K562 (cell line): ENCODE measurements around the gene VIM. TPM values are rescaled to one million over a fixed set of nuclear protein-coding genes. Genes with fewer than 3 reads are reported as not detected.

Experiments
- ASH1L ChIP-seq: fragments of 450-650 bp; IDR thresholded peaks from 2 replicates; pipeline ENCODE4 v1.6.1; 2018; ENCODE audit warnings: borderline replicate concordance, mild to moderate bottlenecking, low read depth; ENCODE audit not compliant: partially characterized antibody
- CAMTA2 ChIP-seq: fragments of 250-450 bp; sonication (Bioruptor Pico); conservative IDR thresholded peaks from 2 replicates; pipeline ENCODE4 v1.5.1; 2022
- FOXJ3 ChIP-seq: sonication (generic); formaldehyde crosslinking; IDR thresholded peaks from 2 replicates; pipeline ENCODE4 v1.4.0; 2020; ENCODE audit warnings: mild to moderate bottlenecking, missing genetic modification reagents
- GABPB2 ChIP-seq: fragments of 250-450 bp; sonication (Bioruptor Pico); conservative IDR thresholded peaks from 2 replicates; pipeline ENCODE4 v1.5.1; 2021; ENCODE audit warnings: mild to moderate bottlenecking
- GTF2A2 ChIP-seq: IDR thresholded peaks from 2 replicates; pipeline ENCODE4 v1.6.1; 2016; ENCODE audit warnings: mild to moderate bottlenecking, missing genetic modification characterization, missing compliant biosample characterization
- KAT8 ChIP-seq: fragments of 450-650 bp; IDR thresholded peaks from 2 replicates; pipeline ENCODE4 v1.6.1; 2016; ENCODE audit warnings: low read depth, mild to moderate bottlenecking
- MCM5 ChIP-seq: fragments of 450-650 bp; IDR thresholded peaks from 2 replicates; pipeline ENCODE4 v1.6.1; 2016; ENCODE audit warnings: low read depth
- MLLT1 ChIP-seq, 2 experiments: fragments of 450-650 bp; IDR thresholded peaks; 2 replicates each; pipeline ENCODE4 v1.6.1; 2016
- MTA3 ChIP-seq: fragments of 450-650 bp; formaldehyde crosslinking; IDR thresholded peaks from 2 replicates; pipeline ENCODE4 v1.6.1; 2017; ENCODE audit warnings: mild to moderate bottlenecking, borderline replicate concordance
- REST ChIP-seq, 2 experiments: fragments of 450-650 bp; formaldehyde crosslinking in 1 of 2; IDR thresholded peaks; 2 replicates each; pipeline versions ENCODE4 v1.4.0 to v1.6.1; 2014 to 2020; ENCODE audit warnings: mild to moderate bottlenecking in 2 of 2, borderline replicate concordance in 1 of 2, low read depth in 1 of 2
- SMARCA4 ChIP-seq: fragments of 450-650 bp; IDR thresholded peaks from 2 replicates; pipeline ENCODE4 v1.6.1; 2016
- TAF7 ChIP-seq: fragments of 450-650 bp; IDR thresholded peaks from 2 replicates; pipeline ENCODE4 v1.6.1; 2016; ENCODE audit warnings: missing genetic modification characterization, missing compliant biosample characterization
- TCFL5 ChIP-seq: fragments of 250-450 bp; sonication (Bioruptor Pico); conservative IDR thresholded peaks from 2 replicates; pipeline ENCODE4 v1.6.1; 2021; ENCODE audit warnings: mild to moderate bottlenecking, moderate library complexity, matching md5 sums
- USF1 ChIP-seq: sonication (generic); formaldehyde crosslinking; IDR thresholded peaks from 2 replicates; pipeline ENCODE4 v1.9.0; 2022; ENCODE audit warnings: mild to moderate bottlenecking, missing genetic modification reagents
- XRCC5 ChIP-seq: fragments of 200-400 bp; formaldehyde crosslinking; IDR thresholded peaks from 2 replicates; pipeline ENCODE4 v1.6.1; 2017; ENCODE audit warnings: low read depth, mild to moderate bottlenecking, low read length
- ZFP30 ChIP-seq: fragments of 250-450 bp; sonication (Bioruptor Pico); IDR thresholded peaks from 2 replicates; pipeline ENCODE4 v1.8.0; 2022; ENCODE audit warnings: moderate library complexity, mild to moderate bottlenecking, inconsistent platforms, borderline replicate concordance
- ZNF347 ChIP-seq: fragments of 450-650 bp; formaldehyde crosslinking; IDR thresholded peaks from 2 replicates; pipeline ENCODE4 v1.4.0; 2020; ENCODE audit warnings: low read depth, mild to moderate bottlenecking, moderate library complexity
- ZNF384 ChIP-seq: IDR thresholded peaks from 2 replicates; pipeline ENCODE4 v1.6.1; 2012; ENCODE audit warnings: low read depth, low read length, improper control_type of control experiment
- ZNF507 ChIP-seq: conservative IDR thresholded peaks from 2 replicates; pipeline ENCODE4 v1.6.1; 2017; ENCODE audit warnings: missing genetic modification characterization, missing compliant biosample characterization
- polyA plus RNA-seq, 8 experiments: library from polyadenylated mRNA; depleted of rRNA in 4 of 8; stranded (reverse) in 5 of 8; unstranded in 3 of 8; fragments of >200 nt; fragmentation: Nextera tagmentation in 2 of 8; fragmentation: Illumina TruSeq in 1 of 8; extraction: Ambion mirVana in 2 of 8; extraction: Trizol in 1 of 8; gene quantifications; 2 replicates each; pipeline versions ENCODE4 v1.2.1 to v1.2.3, GENCODE V29; 2011 to 2014; ENCODE audit warnings: inconsistent platforms in 1 of 8, missing spikeins in 1 of 8
- total RNA-seq, 7 experiments: library from RNA; depleted of rRNA in 6 of 7; stranded (reverse); fragments of >200 nt in 6 of 7; fragmentation: Illumina TruSeq in 2 of 7; extraction: Trizol in 2 of 7; gene quantifications; 2 replicates each; pipeline versions ENCODE4 v1.2.1 to v1.2.3, GENCODE V29; 2011 to 2021; ENCODE audit warnings: low replicate concordance in 1 of 7

VIM gene
- total and polyA plus RNA-seq, 9 of the 15 experiments (the other 6 are each of a cell fraction or from before 2014, with no cell fraction given) = 86.0 to 621 (median 383) TPM

- TF ChIP-seq MTA3 (peak; percentile 19), USF1 (peak; percentile 6; the same call in 1 of the 2 replicates), TAF7 (tag) (peak; percentile 12; the same call in 1 of the 2 replicates), ASH1L (no peak), ZNF507 (tag) (no peak), GTF2A2 (no peak), SMARCA4 (no peak), KAT8 (no peak), MCM5 (no peak), XRCC5 (no peak), ZFP30 (CRISPR knock-in tag) (no peak), CAMTA2 (CRISPR knock-in tag) (no peak), TCFL5 (CRISPR knock-in tag) (no peak), MLLT1 (IDR thresholded peaks at IDR 0.05) (peak in 1 of 2 experiments; percentile 46; a peak in 1 of 4 replicates), FOXJ3 (CRISPR knock-in tag) (no peak), ZNF384 (no peak), ZNF347 (CRISPR knock-in tag) (no peak), REST (IDR thresholded peaks at IDR 0.05; ENCODE audit: borderline replicate concordance) (0 out of 2 replicates have a peak, but pooled peaks have one; percentile 30), REST (CRISPR knock-in tag; IDR thresholded peaks at IDR 0.05; ENCODE audit: low read depth) (0 out of 2 replicates have a peak, but pooled peaks have one; percentile 44), GABPB2 (no peak)
Measured at GRCh38 chr10:17229967-17230682, 2.1 kb downstream of the VIM start (continued).
